Heart left ventricle (tissue), 13 donors: ENCODE measurements around the gene NUMB.

Experiments
- CTCF ChIP-seq, 12 donors: fragments of 200-600 bp; sonication (generic) in 4 of 12; IDR thresholded peaks; one replicate each; pipeline versions ENCODE4 v1.5.0 to v1.8.0; 2018 to 2022; ENCODE audit warnings: antibody characterized with exemption in 12 of 12, mild to moderate bottlenecking in 5 of 12
- POLR2A ChIP-seq, 2 donors: fragments of 450-650 bp; IDR thresholded peaks; one replicate each; pipeline ENCODE4 v1.6.1; 2017; ENCODE audit warnings: antibody characterized with exemption in 2 of 2, mild to moderate bottlenecking in 2 of 2, moderate library complexity in 2 of 2
- donor health status: ischemic (EF 13 %, LVEDD 7.1; RV severe dilation, severe dysfunction).
- donor health status: DM: no; HTN: yes; CAD: no.
- donor health status: DM: no; HTN: no; CAD: no.
- donor health status: ischemic (EF 25% LVEDD 6.9; RV normal size, moderate dysfunction).
- donor health status: ischemic (EF 25% LVEDD 5.7; RV mildly dilated, moderate dysfunction).
- donor health status: ischemic (EF 35%, LVEDD 5.7; RV mildly dilated, moderate dysfunction).
- donor health status: nonischemic (EF 11% LVEDD 7.7; RV severe dilation, severe dysfunction).
- donor health status: DM: yes; HTN: yes; CAD: no.
- donor health status: PGD.
- donor health status: ischemic (EF 29% LVEDD 5.4; RV normal size, mild dysfunction).
- donor health status: nonischemic (EF 23%, LVEDD 6.1; RV moderate dilation, normal function).

GRCh38 chr14:73311708-73312030, 146.7 kb downstream of the NUMB start:
- TF ChIP-seq CTCF (IDR thresholded peaks at IDR 0.05) (no peak), POLR2A (IDR thresholded peaks at IDR 0.05) (no peak)
